ENCODE results near the gene AP5M1. TPM values are rescaled to one million over a fixed set of nuclear protein-coding genes. Genes with fewer than 3 reads are reported as not detected.
"Not testable (repeated sequence)": the region's sequence is repeated elsewhere in the genome, so short reads cannot be mapped to it uniquely, and the experiment has no call there.

AP5M1 gene
- total and polyA plus RNA-seq, 5 donors from 2014 or later = 37.6 to 63.6 (median 44.1) TPM

- not testable (repeated sequence) for H3K4me1 ChIP-seq (ENCODE audit: control insufficient read depth, insufficient read depth, low read length, poor library complexity, severe bottlenecking); ATAC-seq (ENCODE audit: low read depth in 2 of 2); H3K27ac ChIP-seq (ENCODE audit: insufficient read depth, low read length, poor library complexity, severe bottlenecking); H3K36me3 ChIP-seq (ENCODE audit: control insufficient read depth, insufficient read depth, low read length); DNase-seq; H3K9me3 ChIP-seq (ENCODE audit: control insufficient read depth in 2 of 2, low read length in 2 of 2); H3K4me3 ChIP-seq (ENCODE audit: low read depth, low read length); H3K27me3 ChIP-seq (ENCODE audit: control insufficient read depth, insufficient read depth, low read length); H3K4me1 Mint-ChIP-seq; H3K36me3 Mint-ChIP-seq; H3K27ac Mint-ChIP-seq; H3K9me3 Mint-ChIP-seq
- H3K27me3 Mint-ChIP-seq = peaks cover 22% of the 10 kb centered on the region
- H3K4me3 Mint-ChIP-seq = peak overlapping the region in 2 of 4 donors; percentile 21 to 22
Observed at GRCh38 chr14:57343545-57344297, 75.0 kb downstream of the AP5M1 start.

DNA sequence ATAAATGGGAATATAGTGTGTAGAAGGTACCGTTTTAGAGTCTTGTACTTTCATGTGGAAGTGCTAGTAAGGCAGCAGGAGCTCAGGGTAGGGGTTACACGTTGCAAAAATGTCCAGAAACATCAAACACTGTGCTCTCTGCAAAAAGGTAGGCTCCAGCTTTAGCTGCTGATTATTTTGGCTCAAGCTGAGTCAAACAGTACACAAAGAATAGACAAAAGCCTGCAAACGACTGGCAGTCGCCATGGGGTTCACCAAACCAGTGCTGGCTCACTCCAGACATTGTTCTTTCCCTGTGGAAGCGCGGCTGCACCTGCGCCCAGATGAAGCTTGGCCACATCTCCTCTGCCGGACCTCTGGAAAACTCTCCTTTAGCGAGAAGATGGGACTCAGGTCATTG, 76.3 kb downstream of the AP5M1 start:
- Histone ChIP-seq H3K4me3 (ENCODE audit: low read depth, low read length) (no peak overlapping the region), H3K27me3 (ENCODE audit: control insufficient read depth, insufficient read depth, low read length) (peaks cover 14% of the 10 kb centered on the region), H3K4me1 (ENCODE audit: control insufficient read depth, insufficient read depth, low read length, poor library complexity, severe bottlenecking) (no peaks in the 10 kb centered on the region), H3K9me3 (ENCODE audit: control insufficient read depth in 2 of 2, low read length in 2 of 2) (no peaks in the 10 kb centered on the region), H3K36me3 (ENCODE audit: control insufficient read depth, insufficient read depth, low read length) (no peaks in the 10 kb centered on the region), H3K27ac (ENCODE audit: insufficient read depth, low read length, poor library complexity, severe bottlenecking) (no peak overlapping the region)
- ATAC-seq (ENCODE audit: low read depth in 2 of 2) (no peak), DNase-seq (no peak)
- Mint-ChIP-seq H3K4me3 (no peak overlapping the region), H3K4me1 (no peaks in the 10 kb centered on the region), H3K27ac (no peak overlapping the region), H3K36me3 (no peaks in the 10 kb centered on the region), H3K9me3 (peaks cover 0 to 3% (median 0%) of the 10 kb centered on the region in 7 donors), H3K27me3 (peaks cover 32% of the 10 kb centered on the region)

DNA sequence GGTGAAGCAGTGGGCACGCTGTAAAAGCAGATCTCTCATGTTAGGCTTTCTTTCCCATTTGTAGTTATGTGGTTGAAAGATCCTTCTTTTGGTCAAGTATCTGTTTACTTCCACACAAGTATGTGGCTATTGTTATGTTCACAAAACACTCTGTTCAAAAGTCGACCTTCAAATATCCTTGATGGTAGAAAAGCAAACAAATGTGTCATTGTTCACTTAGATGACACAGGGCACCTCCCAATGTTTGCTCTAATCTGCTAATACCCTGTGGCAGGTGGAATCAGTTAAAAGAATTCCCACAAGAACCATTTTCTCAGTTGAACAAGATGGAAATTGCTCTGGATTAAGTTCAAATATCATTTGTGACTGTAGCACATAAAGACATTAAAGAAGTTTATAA, 78.0 kb downstream of the AP5M1 start:
- H3K27me3 Mint-ChIP-seq = peaks cover 33% of the 10 kb centered on the region
- H3K36me3 Mint-ChIP-seq = no peaks in the 10 kb centered on the region
- ATAC-seq (ENCODE audit: low read depth in 2 of 2) = no peak
- H3K9me3 Mint-ChIP-seq = peaks cover 0 to 3% (median 0%) of the 10 kb centered on the region in 7 donors
- Histone ChIP-seq H3K4me3 (ENCODE audit: low read depth, low read length) (no peak overlapping the region), H3K9me3 (ENCODE audit: control insufficient read depth in 2 of 2, low read length in 2 of 2) (no peaks in the 10 kb centered on the region), H3K36me3 (ENCODE audit: control insufficient read depth, insufficient read depth, low read length) (no peaks in the 10 kb centered on the region), H3K27ac (ENCODE audit: insufficient read depth, low read length, poor library complexity, severe bottlenecking) (no peak overlapping the region), H3K27me3 (ENCODE audit: control insufficient read depth, insufficient read depth, low read length) (peaks cover 14% of the 10 kb centered on the region), H3K4me1 (ENCODE audit: control insufficient read depth, insufficient read depth, low read length, poor library complexity, severe bottlenecking) (no peaks in the 10 kb centered on the region)
- no peak for DNase-seq
- H3K4me3 Mint-ChIP-seq = no peak overlapping the region
- no peak overlapping the region for H3K27ac Mint-ChIP-seq
- H3K4me1 Mint-ChIP-seq = no peaks in the 10 kb centered on the region

Other genes starting within 250 kb of the AP5M1 start
- 42.6 TPM for gene EXOC5, start 66 bp upstream of the AP5M1 start, total RNA-seq
- 10 to 100 TPM; 47.0 to 60.6 (median 51.0) TPM for gene EXOC5, start 66 bp upstream of the AP5M1 start, polyA plus RNA-seq
- gene NAA30, start 121.6 kb downstream of the AP5M1 start, total RNA-seq = 17.1 TPM
- gene NAA30, start 121.6 kb downstream of the AP5M1 start, polyA plus RNA-seq = 10 to 100 TPM; 12.6 to 15.7 (median 13.8) TPM
- gene CCDC198, start 224.9 kb downstream of the AP5M1 start, total RNA-seq = not detected
- gene CCDC198, start 224.9 kb downstream of the AP5M1 start, polyA plus RNA-seq = not detected

Measured in CD4-positive, CD25-positive, alpha-beta regulatory T cell (primary cell).